Activated CD4-positive, alpha-beta memory T cell treated with anti-CD3 and anti-CD28 coated beads, Interleukin-2, amount 10 ng/mL, durations not matched to agents 7 days and 5 days (primary cell): ENCODE results near the gene PLB1. TPM values are rescaled to one million over a fixed set of nuclear protein-coding genes. Genes with fewer than 3 reads are reported as not detected.

Experiments
- CTCF ChIA-PET: fragments of 350-600 bp; sonication (Branson Sonifier 250); formaldehyde crosslinking; loops from one replicate; lab custom pipeline; 2021; ENCODE audit warnings: antibody characterized with exemption, inconsistent platforms; lab: Charles Lee
- POLR2A ChIA-PET: fragments of 350-600 bp; sonication (Branson Sonifier 250); formaldehyde crosslinking; loops from one replicate; lab custom pipeline; 2021; ENCODE audit warnings: antibody characterized with exemption; lab: Charles Lee
- DNase-seq: peaks from one replicate; pipeline ENCODE4 v3.0.0-alpha.2; 2020
- H3K27ac Mint-ChIP-seq: one replicate; pipeline ENCODE4 v1.8.0; 2021; ENCODE audit warnings: mild to moderate bottlenecking, mixed read lengths
- H3K27me3 Mint-ChIP-seq: one replicate; pipeline ENCODE4 v1.8.0; 2021; ENCODE audit warnings: mixed read lengths
- H3K36me3 Mint-ChIP-seq: one replicate; pipeline ENCODE4 v1.8.0; 2021; ENCODE audit warnings: low read depth, mixed read lengths
- H3K4me1 Mint-ChIP-seq: one replicate; pipeline ENCODE4 v1.8.0; 2021; ENCODE audit warnings: mixed read lengths
- H3K4me3 Mint-ChIP-seq: one replicate; pipeline ENCODE4 v1.8.0; 2021; ENCODE audit warnings: mild to moderate bottlenecking, mixed read lengths
- H3K9me3 Mint-ChIP-seq: one replicate; pipeline ENCODE4 v1.8.0; 2021; ENCODE audit warnings: mixed read lengths
- total RNA-seq, 2 experiments: library from RNA; stranded (reverse); gene quantifications; one replicate each; pipeline ENCODE4 v1.2.3, GENCODE V29; 2021

Gene PLB1
- total RNA-seq, 2 experiments from 2014 or later = 1.1 to 1.2 TPM

GRCh38 chr2:28452534-28453081, 43.3 kb upstream of the PLB1 start:
- Mint-ChIP-seq H3K36me3 (no peaks in the 10 kb centered on the region), H3K27me3 (no peaks in the 10 kb centered on the region), H3K27ac (no peak overlapping the region), H3K9me3 (no peaks in the 10 kb centered on the region), H3K4me1 (peaks cover 51% of the 10 kb centered on the region), H3K4me3 (no peak overlapping the region)
- CTCF ChIA-PET = interaction anchor here (0.7 to 1.8 kb wide), 11 partner anchors 17 to 769 kb away, joined by 3 to 7 read pairs (median 4); no protein-coding TSS in a partner anchor
- peak; percentile 85 for DNase-seq
- POLR2A ChIA-PET = interaction anchor here (1.0 to 1.3 kb wide), 2 partner anchors 60 to 61 kb away, joined by 4 to 5 read pairs; partner anchors contain the start of gene FOSL2

GRCh38 chr2:28453396-28453795, 42.5 kb upstream of the PLB1 start:
- no peak overlapping the region for H3K27ac Mint-ChIP-seq
- peaks cover 43% of the 10 kb centered on the region for H3K4me1 Mint-ChIP-seq
- ChIA-PET CTCF (interaction anchor here (0.7 to 1.8 kb wide), 9 partner anchors 18 to 770 kb away, joined by 3 to 7 read pairs (median 4); no protein-coding TSS in a partner anchor), POLR2A (interaction anchor here (1.3 kb wide), 1 partner anchor 62 kb away, joined by 4 read pairs; no protein-coding TSS in a partner anchor)
- H3K4me3 Mint-ChIP-seq = no peak overlapping the region
- no peaks in the 10 kb centered on the region for H3K9me3 Mint-ChIP-seq
- no peaks in the 10 kb centered on the region for H3K27me3 Mint-ChIP-seq
- DNase-seq = no peak
- no peaks in the 10 kb centered on the region for H3K36me3 Mint-ChIP-seq

- no peaks in the 10 kb centered on the region for H3K27me3 Mint-ChIP-seq
- H3K9me3 Mint-ChIP-seq = no peaks in the 10 kb centered on the region
- H3K4me1 Mint-ChIP-seq = peaks cover 35% of the 10 kb centered on the region
- CTCF ChIA-PET = interaction anchor here (0.8 to 1.2 kb wide), 2 partner anchors 44 to 700 kb away, joined by 3 to 5 read pairs; no protein-coding TSS in a partner anchor
- no peaks in the 10 kb centered on the region for H3K36me3 Mint-ChIP-seq
- no peak overlapping the region for H3K4me3 Mint-ChIP-seq
- POLR2A ChIA-PET = no interaction called here
- no peak for DNase-seq
- H3K27ac Mint-ChIP-seq = no peak overlapping the region
Measured at GRCh38 chr2:28454016-28454930, 41.6 kb upstream of the PLB1 start.

GRCh38 chr2:28457237-28457636, 38.6 kb upstream of the PLB1 start:
- peaks cover 3% of the 10 kb centered on the region for H3K9me3 Mint-ChIP-seq
- POLR2A ChIA-PET = no interaction called here
- peaks cover 6% of the 10 kb centered on the region for H3K27me3 Mint-ChIP-seq
- H3K4me1 Mint-ChIP-seq = peaks cover 11% of the 10 kb centered on the region
- DNase-seq = no peak
- H3K36me3 Mint-ChIP-seq = peaks cover 8% of the 10 kb centered on the region
- H3K4me3 Mint-ChIP-seq = no peak overlapping the region
- no peak overlapping the region for H3K27ac Mint-ChIP-seq
- CTCF ChIA-PET = no interaction called here

GRCh38 chr2:28461056-28461455, 34.8 kb upstream of the PLB1 start:
- Mint-ChIP-seq H3K27ac (no peak overlapping the region), H3K9me3 (peaks cover 14% of the 10 kb centered on the region), H3K4me1 (peaks cover 27% of the 10 kb centered on the region), H3K4me3 (no peak overlapping the region), H3K36me3 (peaks cover 23% of the 10 kb centered on the region), H3K27me3 (peaks cover 10% of the 10 kb centered on the region)
- no peak for DNase-seq
- ChIA-PET POLR2A (no interaction called here), CTCF (interaction anchor here (0.5 kb wide), 1 partner anchor 18 kb away, joined by 4 read pairs; no protein-coding TSS in a partner anchor)

- H3K9me3 Mint-ChIP-seq = peaks cover 14% of the 10 kb centered on the region
- H3K27me3 Mint-ChIP-seq = peaks cover 10% of the 10 kb centered on the region
- no peak overlapping the region for H3K27ac Mint-ChIP-seq
- CTCF ChIA-PET = no interaction called here
- peaks cover 23% of the 10 kb centered on the region for H3K36me3 Mint-ChIP-seq
- POLR2A ChIA-PET = no interaction called here
- DNase-seq = no peak
- no peak overlapping the region for H3K4me3 Mint-ChIP-seq
- peaks cover 35% of the 10 kb centered on the region for H3K4me1 Mint-ChIP-seq
Measured at GRCh38 chr2:28462122-28462521, 33.7 kb upstream of the PLB1 start.

GRCh38 chr2:28463211-28463816, 32.5 kb upstream of the PLB1 start:
- peaks cover 23% of the 10 kb centered on the region for H3K36me3 Mint-ChIP-seq
- ChIA-PET POLR2A (no interaction called here), CTCF (no interaction called here)
- no peak overlapping the region for H3K27ac Mint-ChIP-seq
- H3K9me3 Mint-ChIP-seq = peaks cover 14% of the 10 kb centered on the region
- no peak for DNase-seq
- H3K27me3 Mint-ChIP-seq = peaks cover 10% of the 10 kb centered on the region
- no peak overlapping the region for H3K4me3 Mint-ChIP-seq
- H3K4me1 Mint-ChIP-seq = peaks cover 35% of the 10 kb centered on the region

- ChIA-PET CTCF (no interaction called here), POLR2A (no interaction called here)
- Mint-ChIP-seq H3K4me3 (no peak overlapping the region), H3K36me3 (peaks cover 23% of the 10 kb centered on the region), H3K27ac (no peak overlapping the region), H3K27me3 (peaks cover 14% of the 10 kb centered on the region), H3K4me1 (peaks cover 35% of the 10 kb centered on the region), H3K9me3 (peaks cover 14% of the 10 kb centered on the region)
- no peak for DNase-seq
Measured at GRCh38 chr2:28463893-28464292, 32.0 kb upstream of the PLB1 start.

GRCh38 chr2:28465148-28465885, 30.5 kb upstream of the PLB1 start:
- Mint-ChIP-seq H3K4me1 (peaks cover 44% of the 10 kb centered on the region), H3K27me3 (peaks cover 11% of the 10 kb centered on the region), H3K9me3 (peaks cover 14% of the 10 kb centered on the region), H3K4me3 (no peak overlapping the region), H3K36me3 (peaks cover 23% of the 10 kb centered on the region), H3K27ac (peak overlapping the region; percentile 41)
- ChIA-PET CTCF (interaction anchor here (1.1 kb wide), 1 partner anchor 9 kb away, joined by 3 read pairs; no protein-coding TSS in a partner anchor), POLR2A (interaction anchor here (0.7 kb wide), 1 partner anchor 74 kb away, joined by 3 read pairs; no protein-coding TSS in a partner anchor)
- DNase-seq = no peak

GRCh38 chr2:28469304-28469703, 26.6 kb upstream of the PLB1 start:
- H3K27ac Mint-ChIP-seq = no peak overlapping the region
- no peak for DNase-seq
- CTCF ChIA-PET = no interaction called here

GRCh38 chr2:28469947-28470535, 25.8 kb upstream of the PLB1 start:
- peaks cover 7% of the 10 kb centered on the region for H3K27me3 Mint-ChIP-seq

More at GRCh38 chr2:28469304-28469703, 26.6 kb upstream of the PLB1 start:
- H3K4me3 Mint-ChIP-seq = no peak overlapping the region
- peaks cover 4% of the 10 kb centered on the region for H3K27me3 Mint-ChIP-seq
- no peaks in the 10 kb centered on the region for H3K9me3 Mint-ChIP-seq
- H3K36me3 Mint-ChIP-seq = no peaks in the 10 kb centered on the region
- H3K4me1 Mint-ChIP-seq = peaks cover 45% of the 10 kb centered on the region
- POLR2A ChIA-PET = no interaction called here

GRCh38 chr2:28470759-28471158, 25.1 kb upstream of the PLB1 start:
- peaks cover 7% of the 10 kb centered on the region for H3K27me3 Mint-ChIP-seq
- no peaks in the 10 kb centered on the region for H3K36me3 Mint-ChIP-seq
- H3K9me3 Mint-ChIP-seq = peaks cover 3% of the 10 kb centered on the region
- H3K4me1 Mint-ChIP-seq = peaks cover 31% of the 10 kb centered on the region
- H3K4me3 Mint-ChIP-seq = no peak overlapping the region
- no peak for DNase-seq
- POLR2A ChIA-PET = no interaction called here
- CTCF ChIA-PET = no interaction called here
- no peak overlapping the region for H3K27ac Mint-ChIP-seq

More at GRCh38 chr2:28469947-28470535, 25.8 kb upstream of the PLB1 start:
- DNase-seq = no peak
- Mint-ChIP-seq H3K9me3 (peaks cover 3% of the 10 kb centered on the region), H3K27ac (no peak overlapping the region), H3K36me3 (no peaks in the 10 kb centered on the region), H3K4me1 (peaks cover 38% of the 10 kb centered on the region), H3K4me3 (no peak overlapping the region)
- ChIA-PET CTCF (no interaction called here), POLR2A (no interaction called here)
